ENCODE results near the gene USP10.

GRCh38 chr16:84804326-84804725 lies 104.5 kb downstream of the USP10 start:
- TF ChIP-seq YY1 (IDR thresholded peaks at IDR 0.05; ENCODE audit: low read depth) (no peak), REST (IDR thresholded peaks at IDR 0.05; ENCODE audit: low read depth) (no peak), CEBPB (IDR thresholded peaks at IDR 0.05) (no peak), TEAD4 (IDR thresholded peaks at IDR 0.05) (no peak)
- TF ChIP-seq, protein P1, sequence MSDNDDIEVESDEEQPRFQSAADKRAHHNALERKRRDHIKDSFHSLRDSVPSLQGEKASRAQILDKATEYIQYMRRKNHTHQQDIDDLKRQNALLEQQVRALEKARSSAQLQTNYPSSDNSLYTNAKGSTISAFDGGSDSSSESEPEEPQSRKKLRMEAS (IDR thresholded peaks at IDR 0.05), result no peak
